ENCODE data around the gene FAAP20.

DNA sequence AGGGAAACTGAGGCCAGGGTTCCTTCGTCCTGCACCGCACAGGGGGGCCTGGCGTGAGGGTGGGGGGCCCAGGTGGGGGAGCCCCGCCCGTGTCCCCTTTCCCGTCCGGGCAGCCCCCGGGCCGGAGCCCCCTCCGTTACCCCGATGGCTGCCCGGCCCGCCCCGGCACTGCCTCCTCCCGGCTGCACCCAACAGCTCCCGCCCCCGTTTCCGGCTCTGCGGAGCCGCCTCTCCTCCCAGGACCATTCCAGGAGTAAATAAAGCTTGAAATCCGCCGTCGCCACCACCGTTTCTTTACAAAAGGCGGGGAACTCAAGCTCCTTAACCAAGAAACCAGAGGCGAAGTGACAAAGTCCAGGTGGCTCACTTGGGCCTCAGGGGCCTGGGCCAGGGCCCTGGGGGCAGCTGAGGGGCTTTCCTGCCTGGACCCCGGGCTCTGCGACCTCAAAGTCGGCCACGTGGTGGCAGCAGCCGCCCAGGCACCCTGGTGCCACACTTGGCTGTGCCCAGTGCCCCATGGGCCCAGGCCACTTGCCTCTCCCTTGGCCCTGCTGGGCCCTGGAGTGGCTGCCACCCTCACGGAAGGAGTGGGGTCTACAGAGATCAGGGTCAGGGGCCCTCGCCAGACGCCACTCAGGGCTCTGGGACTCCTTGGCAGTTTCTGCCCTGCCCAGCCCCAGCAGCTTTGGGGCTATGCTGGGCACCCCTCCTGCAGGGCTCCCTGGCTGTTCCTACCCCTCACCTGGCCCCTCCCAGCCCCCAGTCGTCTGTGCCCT is 514 bp upstream of the FAAP20 start:
- TF ChIP-seq POLR2A (IDR thresholded peaks at IDR 0.05; ENCODE audit: control extremely low read depth in 1 of 2, low read depth in 2 of 2, low read length in 2 of 2) (0 out of 3 replicates have a peak, but pooled peaks of 1 of the 2 experiments have one; percentile 26), CHD7 (IDR thresholded peaks at IDR 0.05; ENCODE audit: insufficient replicate concordance, low read length) (no peak), TEAD4 (IDR thresholded peaks at IDR 0.05; ENCODE audit: low read depth, low read length) (no peak), HDAC2 (IDR thresholded peaks at IDR 0.05; ENCODE audit: borderline replicate concordance in 1 of 2, low read depth in 2 of 2, low read length in 2 of 2) (peak in 1 of 2 experiments; percentile 89; a peak in 2 of 4 replicates)
- TF ChIP-seq, protein P1, sequence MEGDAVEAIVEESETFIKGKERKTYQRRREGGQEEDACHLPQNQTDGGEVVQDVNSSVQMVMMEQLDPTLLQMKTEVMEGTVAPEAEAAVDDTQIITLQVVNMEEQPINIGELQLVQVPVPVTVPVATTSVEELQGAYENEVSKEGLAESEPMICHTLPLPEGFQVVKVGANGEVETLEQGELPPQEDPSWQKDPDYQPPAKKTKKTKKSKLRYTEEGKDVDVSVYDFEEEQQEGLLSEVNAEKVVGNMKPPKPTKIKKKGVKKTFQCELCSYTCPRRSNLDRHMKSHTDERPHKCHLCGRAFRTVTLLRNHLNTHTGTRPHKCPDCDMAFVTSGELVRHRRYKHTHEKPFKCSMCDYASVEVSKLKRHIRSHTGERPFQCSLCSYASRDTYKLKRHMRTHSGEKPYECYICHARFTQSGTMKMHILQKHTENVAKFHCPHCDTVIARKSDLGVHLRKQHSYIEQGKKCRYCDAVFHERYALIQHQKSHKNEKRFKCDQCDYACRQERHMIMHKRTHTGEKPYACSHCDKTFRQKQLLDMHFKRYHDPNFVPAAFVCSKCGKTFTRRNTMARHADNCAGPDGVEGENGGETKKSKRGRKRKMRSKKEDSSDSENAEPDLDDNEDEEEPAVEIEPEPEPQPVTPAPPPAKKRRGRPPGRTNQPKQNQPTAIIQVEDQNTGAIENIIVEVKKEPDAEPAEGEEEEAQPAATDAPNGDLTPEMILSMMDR (IDR thresholded peaks at IDR 0.05; ENCODE audit: control extremely low read depth in 1 of 3, insufficient read depth in 1 of 3, low read depth in 1 of 3, low read length in 3 of 3), result peak in 2 of 3 experiments; percentile 94 to 96; a peak in 3 of 4 replicates

Data from H1 (cell line).